Stimulated activated CD8-positive, alpha-beta memory T cell treated with anti-CD3 and anti-CD28 coated beads, Interleukin-7, amount 100 ng/mL, for 4 hours (primary cell): ENCODE measurements around the gene VSNL1.

Source experiments
- DNase-seq, 2 donors: peaks; one replicate each; pipeline ENCODE4 v3.0.0-alpha.2; 2020; ENCODE audit warnings: low read depth in 2 of 2

Gene VSNL1

DNA sequence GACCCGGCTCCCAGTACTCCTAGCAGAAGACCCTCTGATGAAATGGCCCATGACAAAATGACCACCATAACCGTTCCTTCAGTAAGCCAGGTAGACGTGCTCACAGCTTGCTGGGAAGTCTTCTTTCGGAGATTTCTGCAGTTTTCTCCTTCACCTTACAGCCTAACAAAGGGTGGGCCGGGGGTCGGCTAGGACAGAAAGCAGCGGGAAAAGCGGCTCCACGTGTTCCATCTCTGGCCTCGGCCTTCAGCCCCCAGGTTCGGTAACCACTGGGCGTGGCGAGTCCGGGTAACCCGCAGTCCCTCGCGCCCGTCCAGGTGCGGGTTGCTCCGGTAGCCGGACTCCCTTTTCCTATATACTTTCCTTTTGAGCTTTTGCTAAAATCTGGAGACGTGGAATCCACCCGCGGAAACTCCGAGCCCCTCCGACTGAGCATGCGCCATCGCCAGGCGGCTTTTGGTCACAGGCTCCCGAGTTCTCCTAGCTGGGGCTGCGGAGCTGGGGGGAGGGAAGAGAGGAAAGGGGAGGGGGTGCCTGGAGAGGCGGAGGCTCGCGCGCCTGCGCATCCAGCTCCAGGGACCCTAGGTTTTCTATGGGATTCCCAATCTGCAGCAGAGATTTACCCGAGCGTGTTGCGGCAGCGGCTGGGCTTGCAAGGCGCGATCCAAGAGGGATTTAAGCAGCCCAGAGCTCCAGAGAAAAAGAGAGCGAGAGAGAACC is at the start of gene VSNL1:
TSS of gene VSNL1 (plus strand) at position 604 of the 720 bp plus-strand sequence. CDS start 51,379 bp downstream, outside the sequence.
- DNase-seq: no peak

DNA sequence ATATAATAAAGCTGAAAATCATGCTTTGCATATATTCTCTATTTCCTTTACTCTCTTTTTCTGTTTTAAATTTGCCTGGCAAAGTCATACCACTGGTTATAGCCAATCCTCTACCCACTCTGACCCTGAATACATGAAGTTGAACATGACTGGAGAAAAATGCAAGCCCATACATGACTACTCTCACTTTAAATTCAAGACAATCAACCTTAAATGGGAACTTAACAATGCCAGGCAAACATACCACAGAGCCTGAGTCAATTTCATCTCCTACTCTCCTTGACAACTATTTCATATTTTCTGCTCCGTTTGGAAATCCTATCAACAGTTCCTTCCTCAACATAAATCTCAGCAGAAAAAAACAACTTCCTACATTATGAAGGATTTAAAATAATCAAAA is 44.9 kb upstream of the VSNL1 start:
- no peak for DNase-seq

DNA sequence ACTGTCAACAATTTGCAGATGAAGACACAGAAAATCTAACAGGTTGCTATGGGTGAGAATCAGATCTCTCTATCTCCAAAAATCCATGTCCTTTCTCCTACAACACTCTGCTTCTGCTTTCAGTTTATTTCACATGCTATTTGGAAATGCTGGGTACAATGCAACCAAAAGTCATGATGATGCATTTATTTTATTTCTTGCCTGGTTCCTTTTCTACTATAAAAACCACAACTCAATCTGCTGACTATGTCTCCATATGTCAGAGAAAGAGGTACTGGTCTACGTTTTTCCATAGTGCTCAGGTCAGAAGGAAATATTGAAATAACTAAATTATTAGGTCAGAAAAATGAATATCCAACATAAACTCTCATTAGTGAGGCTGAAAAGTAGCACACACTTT is 42.8 kb upstream of the VSNL1 start:
- no peak for DNase-seq

DNA sequence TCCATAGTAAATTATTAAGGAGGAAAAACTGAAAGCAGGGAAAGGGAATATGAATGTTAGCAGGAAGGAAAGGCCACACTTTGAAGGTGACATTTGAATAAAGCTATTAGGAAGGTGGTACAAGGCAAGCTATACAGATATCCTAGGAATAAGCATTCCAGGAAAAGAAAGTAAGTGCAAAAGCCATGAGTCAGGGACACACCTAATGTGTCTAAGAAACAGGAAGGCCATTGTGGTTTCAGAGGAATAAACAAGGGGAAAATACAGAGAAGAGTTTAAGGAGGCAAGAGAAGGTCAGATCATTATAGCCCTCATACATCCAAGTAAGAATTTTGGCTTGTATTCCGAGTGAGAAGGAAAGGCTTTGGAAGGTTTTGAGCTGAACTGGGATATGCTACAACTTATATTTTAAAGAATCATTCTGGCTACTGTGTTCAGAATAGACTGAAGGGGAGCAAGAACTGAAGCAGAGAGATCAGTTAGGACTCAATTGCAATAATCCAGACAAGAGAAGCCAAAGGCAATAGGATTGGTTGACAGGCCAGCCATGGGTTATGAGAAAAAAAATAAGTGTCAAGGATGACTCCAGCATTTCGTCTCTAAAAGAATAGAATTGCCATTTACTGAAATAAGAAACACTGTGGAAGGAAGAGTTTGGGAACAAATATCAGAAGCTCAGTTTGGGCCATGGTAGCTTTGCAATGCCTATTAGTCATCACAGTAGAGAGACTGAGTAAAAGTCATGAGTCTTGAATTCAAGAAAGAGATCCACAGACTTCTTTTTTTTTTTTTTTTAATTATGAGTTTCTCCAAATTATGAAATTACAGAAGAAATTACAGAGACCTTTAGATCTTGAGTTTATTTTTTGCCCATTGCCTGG is 33.5 kb upstream of the VSNL1 start:
- no peak for DNase-seq

DNA sequence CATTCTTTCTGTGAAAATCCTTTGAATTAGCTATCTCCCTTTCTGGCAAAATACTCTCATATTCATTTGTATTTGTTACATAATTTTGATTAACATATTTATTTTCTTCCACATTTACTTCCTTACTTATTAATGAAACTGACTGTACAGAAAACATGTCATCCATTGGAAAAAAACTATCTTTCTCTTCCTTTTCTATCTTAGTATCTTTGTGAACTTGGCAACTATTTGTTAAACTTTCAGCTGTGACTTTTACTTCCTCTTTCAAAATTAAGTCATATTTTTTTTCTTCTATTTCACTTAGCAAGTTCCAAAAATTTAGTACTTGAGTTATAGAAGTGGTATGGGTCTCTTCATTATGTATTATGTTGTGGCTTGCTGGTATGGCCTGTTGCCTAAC is 24.8 kb upstream of the VSNL1 start:
- DNase-seq: no peak

DNA sequence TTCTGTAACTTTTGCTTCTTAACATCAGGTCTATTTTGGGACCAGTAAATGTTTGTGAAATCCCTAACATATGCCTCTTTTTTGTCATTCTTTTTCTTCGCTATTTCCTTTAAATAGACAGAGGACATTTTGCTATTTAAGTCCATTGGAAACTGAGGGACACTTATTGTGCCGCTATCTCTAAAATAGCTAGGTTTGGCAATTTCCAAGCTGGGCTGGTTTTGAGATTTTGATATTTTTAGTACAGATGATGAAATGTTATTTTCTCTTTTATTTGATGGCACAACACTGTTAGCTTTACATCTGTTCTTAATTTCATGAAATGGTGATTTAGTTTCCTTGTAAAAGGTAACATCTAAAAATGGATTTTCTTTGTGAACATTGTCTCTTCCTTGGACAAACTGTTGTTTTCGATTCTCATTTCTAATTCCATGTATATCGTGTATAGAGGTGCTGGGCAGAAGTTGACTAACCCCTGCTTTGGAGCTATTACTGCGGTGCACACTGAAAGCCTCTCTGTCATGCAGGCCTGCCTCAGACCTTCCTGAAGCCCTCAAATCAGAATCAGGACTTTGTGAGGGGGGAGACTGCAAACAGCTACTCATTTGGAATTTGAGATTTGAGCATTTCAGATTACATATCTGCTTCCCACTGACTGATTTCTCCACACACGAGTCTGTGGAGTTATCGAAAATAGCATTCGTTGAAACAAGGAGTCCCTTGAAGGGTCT is 22.9 kb upstream of the VSNL1 start:
- no peak for DNase-seq

DNA sequence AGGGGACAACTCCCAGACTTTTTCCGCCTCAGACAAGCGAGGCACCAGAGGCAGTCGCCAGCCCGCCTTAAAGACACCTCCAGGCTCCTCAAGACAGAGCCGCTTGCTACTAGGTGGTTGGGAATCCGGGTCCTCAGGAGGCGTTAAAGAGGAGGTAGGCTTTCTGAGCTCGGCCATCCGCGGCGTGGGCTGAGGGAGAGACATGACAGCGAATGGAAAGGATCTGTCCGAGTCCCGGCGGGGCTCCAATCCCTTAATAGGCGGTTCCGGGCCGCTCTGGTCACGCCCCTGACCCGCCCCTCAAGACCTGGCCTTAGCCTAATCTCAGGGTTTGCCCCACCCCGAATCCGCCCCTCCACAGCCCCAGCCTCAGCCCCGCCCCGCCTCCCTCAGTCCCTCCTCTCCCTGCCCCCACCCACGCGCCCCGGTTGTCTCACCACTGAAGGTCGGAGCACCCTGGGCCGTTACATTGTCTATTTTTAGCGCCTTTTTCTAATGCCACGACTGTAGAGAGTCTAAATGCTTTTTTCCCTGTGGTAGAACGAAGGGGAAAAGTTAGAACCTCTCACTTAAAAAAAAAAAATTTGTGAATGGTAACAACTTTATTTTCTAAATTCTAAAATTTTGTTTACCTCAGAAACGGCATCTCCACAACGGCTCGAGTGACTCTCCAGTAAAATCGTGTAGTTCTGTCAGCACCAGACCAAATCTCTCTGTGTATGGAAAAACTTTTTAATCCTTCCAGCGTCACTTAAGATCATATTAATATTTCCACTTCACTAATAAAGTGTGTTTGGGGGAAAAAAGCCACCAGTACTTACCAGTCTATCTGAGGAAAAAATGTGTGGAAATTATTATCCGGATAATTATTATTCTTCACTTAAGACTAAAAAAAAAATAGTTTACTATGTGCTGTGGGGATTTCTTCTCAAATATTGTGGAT is 22.0 kb upstream of the VSNL1 start, which contains the start of gene RAD51AP2:
TSS of gene RAD51AP2 (minus strand) at position 229 of the 943 bp plus-strand sequence. CDS start at position 204, 25 bp downstream.
- DNase-seq: no peak

DNA sequence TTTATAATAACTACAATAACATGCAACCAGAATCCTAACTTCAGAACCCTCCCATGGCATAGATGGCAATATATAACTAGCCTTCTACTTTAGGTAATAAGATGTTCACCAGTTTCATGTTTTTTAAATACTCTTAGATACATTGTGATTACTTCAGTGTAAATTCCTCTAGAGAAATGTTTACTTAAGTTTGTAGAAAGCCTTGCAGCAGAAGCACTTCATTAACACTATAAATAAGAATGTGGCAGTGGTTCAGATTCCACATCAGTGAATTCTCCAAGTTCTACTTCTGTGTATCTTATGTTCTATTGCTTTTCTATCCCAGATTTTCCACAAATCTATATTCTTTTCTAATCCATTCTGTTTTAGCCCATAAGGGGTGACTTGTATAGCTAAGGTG is 21.0 kb upstream of the VSNL1 start:
- DNase-seq: no peak

DNA sequence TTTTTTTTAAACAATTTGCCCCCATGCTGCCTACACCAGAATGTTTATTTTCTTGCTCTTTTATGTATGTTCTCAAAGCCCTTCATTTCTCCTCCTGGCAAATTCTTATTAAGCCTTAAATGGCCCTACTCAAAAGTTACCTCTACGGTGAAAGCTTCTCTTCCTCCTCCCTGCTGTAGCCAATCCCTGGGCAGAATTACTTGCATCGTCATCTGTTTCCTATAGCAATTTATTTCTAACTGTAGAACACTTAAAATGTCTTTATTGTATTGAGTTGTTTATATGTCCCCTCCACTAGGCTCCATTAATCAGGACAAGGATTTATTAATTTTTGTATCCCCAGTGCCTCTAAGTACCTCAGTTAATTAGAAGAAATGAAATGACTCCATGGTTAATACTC is 19.7 kb upstream of the VSNL1 start:
- DNase-seq: no peak

DNA sequence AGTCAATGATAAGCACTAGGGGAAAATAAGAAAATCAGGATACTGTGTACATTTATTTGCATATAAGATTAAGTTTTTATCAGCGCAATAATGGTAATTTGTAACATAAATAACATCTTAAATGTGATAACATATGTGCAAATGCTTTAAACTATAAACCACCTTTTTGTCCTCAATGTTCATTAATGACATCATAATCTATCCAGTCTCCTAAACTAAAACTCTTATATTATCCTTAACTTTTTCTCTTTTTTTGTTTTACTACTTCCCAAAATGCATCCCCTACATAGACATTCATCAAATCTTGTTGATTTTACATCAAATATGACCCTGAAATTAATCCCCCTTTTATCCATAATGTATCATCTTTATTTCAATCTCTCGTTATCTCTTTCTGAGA is 18.9 kb upstream of the VSNL1 start:
- DNase-seq: no peak

DNA sequence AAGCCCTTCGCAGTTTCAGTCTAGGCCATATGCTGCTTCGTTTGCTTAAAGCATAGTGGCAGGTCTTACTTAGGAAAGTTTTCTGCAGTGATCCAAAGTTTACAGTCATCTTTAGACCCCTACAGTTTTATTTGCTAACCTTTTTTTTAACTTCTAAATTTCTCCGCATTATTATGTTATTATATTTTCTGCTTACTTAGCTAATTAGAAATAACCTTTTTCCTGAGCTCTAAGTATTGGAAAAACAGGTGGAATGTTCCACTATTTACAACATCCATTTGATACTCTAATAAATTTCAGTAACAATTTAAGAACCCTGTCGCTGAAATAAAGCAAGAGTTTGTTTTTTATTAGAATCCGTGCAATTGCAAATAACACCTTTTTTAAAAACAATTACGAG is 18.2 kb upstream of the VSNL1 start:
- no peak for DNase-seq

DNA sequence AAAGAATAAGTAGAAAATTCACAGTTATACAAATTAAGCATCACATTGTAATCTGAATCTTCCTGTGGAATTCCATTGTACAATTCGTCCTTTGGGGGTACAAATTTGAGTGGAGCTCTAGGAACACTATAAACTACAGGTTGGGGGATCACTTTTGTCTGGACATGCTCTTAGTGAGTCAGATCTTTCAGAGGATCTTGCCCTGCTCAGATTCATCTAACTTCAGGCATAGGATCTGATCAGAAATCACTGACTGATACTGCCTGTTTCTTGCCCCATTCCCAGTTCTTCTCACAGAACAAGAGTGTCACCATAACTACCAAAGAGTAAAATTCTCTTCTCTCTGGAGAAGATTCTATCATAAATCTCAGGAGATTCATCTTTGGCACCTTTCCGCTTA is 10.7 kb upstream of the VSNL1 start:
- no peak for DNase-seq

DNA sequence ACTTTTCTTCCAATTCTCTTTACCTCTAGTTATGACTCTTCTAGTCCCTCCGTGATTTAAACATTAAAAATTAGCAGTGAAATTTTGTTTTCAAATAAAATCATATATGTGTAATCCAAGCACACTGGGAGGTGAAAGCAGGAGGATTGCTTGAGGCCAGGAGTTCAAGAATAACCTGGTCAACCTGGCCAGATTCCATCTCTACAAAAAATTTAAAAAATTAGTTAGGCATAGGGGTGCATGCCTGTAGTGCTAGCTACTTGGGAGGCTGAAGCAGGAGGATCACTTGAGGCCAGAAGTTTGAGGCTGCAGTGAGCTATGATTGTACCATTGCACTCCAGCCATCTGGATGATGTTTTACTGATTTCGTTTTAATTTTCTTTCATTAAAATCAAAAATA is 7.0 kb upstream of the VSNL1 start:
- DNase-seq: no peak

DNA sequence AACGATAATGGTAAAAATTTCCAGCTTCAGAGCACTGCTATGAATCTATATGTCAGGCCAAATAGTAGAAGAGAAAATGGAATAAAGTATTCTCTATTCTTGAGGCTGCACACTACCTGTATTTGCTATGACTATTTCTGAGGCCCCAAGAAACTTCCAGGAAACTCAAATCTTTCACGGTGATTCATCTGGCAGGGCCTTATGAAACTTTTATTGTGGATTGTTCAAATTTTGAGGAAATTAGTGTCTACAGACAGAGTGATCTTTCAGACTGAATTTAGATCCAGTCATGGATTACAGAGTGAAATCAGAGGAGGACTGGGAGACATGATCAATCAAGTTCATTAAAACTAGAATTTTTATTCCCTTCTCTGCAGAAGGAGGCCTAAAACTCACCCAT is 4.1 kb upstream of the VSNL1 start:
- DNase-seq: no peak

DNA sequence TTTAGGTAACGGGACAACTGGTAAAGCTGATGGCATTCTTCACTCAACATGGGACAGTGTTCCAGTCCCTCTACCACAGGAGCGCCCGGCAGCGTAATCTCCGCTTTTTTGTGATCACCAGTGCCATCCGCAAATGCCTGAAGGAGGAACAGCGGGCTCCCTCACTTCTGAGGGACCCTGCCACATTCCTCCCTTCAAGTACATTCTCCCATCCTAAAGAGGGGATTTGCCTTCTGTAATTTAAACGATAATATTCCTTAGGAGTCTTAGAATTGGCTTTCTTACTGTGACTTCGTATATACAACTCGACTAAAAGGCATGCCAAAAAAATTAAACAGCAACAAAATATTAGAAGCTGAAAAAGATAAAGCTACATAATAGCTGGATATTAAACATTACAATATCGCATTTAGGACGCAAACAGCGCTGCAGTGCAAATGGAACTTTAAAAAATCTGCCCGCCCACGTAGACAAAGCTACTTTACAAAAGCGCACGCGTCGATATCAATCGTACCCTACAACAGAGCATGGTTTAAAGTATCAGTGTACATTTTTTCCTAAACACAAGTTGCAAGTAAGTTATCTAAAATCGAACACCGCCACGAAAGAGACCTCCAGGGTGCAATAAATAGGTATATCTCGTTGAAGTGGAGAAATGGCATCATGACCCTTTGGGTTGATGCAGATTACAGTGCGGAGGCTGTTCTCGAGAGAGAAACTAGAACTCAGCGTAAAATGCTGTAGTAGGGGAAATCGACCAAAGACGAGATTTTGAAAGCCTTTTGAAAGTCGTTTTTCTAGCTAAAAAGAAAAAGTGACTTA is 2.3 kb upstream of the VSNL1 start:
- DNase-seq: no peak

DNA sequence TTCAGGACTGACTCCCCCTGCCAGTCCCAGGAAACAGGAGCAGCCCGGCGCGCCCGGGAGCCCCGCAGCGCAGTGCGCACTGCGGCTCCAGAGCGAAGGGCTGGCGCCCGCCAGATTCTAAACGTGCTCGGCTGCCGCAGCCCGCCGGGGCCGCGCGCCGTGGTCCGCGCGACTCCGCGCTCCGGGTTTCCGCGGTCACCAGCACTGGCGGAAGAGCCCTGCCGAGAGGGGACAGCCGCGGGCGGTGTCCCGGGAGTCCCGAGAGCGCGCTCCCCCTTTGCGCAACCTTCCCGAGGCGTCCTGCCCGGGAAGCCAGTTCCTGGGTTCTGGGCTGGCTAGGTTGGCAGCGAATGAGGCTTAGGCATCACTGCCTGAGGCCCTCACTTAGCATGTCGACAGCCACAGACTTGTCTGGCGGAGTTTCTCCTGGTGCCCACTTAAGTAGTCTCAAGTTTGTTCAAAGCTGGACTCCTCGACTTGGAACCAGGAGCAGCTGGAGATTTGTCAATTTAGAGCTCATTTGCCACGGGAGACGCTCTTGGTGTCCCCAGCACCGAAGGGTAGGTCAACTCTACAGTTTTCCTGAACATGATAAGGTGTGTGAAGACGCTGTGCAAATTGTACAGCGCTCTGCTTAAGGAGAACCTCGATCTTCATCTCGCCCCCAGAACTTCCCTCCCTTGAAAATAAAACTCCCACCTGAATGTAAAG is 1.5 kb upstream of the VSNL1 start:
- DNase-seq: no peak

DNA sequence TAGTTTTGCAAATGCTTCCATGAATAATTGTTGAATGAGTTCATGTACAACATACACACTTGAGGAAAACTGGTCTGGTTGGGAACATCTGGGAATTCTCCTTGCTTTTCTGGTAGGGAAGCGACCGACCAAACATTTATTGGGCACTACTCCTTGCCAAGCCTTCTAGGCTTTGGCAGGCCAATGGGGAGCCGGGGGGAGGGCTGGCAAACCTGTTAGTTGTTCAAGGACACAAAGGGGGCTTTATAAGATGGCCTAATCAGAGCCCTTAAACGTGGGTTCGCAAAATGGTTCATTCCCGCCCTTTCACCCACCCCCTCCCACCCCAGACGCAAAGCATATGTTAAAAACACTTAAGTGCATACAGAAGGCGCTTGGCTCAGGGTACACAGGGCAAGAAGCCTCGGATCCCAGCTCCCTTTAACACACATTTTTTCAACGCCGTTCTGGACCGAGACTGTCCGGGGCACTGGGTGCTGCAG is 844 bp upstream of the VSNL1 start:
- no peak for DNase-seq

DNA sequence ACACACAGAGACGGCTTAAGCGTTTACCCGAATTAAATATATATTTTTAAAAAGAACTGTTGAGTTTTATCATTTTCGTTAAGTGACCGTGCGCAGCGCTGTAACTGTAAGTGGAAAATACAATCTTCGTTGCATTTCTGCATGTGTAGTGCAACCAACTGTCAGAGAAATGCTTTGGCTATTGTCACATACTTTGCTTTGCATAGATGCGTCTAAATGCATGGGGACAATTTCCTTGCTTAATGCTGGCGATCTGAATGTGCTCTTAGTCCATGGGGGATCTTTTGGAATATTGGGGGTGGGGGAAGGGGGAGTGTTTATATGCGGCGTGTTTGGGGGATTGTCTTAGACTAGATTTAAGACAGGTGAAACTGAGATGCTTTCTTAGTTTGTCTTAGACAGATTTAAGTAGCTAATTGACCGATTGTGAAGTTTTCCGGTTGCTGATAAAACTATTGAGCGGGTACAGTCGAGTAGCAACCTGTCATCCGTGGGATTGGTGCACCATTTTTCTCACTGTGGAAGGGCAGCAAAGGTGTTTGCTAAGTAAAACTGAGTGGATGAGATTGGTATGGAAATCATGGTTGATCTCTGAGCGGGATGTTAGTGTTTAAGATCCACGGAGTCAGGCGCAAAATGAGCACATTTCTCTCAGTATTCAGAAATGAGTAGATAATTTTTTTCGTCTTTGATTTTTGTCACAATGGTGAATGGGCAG is 476 bp downstream of the VSNL1 start:
- DNase-seq: no peak

DNA sequence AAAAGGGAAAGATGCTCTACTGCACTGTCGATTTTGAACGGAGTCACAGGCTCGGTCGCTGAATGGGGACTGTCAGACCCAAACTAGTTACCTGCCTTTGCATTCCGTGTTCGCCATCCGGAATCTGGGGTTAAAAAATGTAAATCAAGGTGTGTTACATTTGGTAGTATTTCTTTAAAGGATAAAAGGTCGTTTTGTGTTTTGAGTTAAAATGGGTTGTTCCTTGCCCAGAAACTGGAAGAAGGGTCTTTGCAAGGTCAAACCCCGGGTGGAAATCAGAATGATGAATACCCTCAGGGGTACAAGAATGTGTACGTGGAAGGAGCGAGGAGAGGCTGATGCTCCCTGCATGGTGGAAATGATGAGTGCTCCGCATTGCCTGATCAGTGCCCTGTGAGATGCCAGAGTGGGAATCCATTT is 1.0 kb downstream of the VSNL1 start:
- DNase-seq: no peak
